HG02759 (cell line): ENCODE measurements around the gene COL23A1.
"Not testable (repeated sequence)": the region's sequence is repeated elsewhere in the genome, so short reads cannot be mapped to it uniquely, and the experiment has no call there.

ENCODE experiments used
- ATAC-seq: cut with Tn5 transposase; IDR thresholded peaks from one replicate; pipeline ENCODE4 v1.9.1; 2021; ENCODE audit warnings: mild to moderate bottlenecking, moderate library complexity; ENCODE audit not compliant: unreplicated experiment

Gene COL23A1

DNA sequence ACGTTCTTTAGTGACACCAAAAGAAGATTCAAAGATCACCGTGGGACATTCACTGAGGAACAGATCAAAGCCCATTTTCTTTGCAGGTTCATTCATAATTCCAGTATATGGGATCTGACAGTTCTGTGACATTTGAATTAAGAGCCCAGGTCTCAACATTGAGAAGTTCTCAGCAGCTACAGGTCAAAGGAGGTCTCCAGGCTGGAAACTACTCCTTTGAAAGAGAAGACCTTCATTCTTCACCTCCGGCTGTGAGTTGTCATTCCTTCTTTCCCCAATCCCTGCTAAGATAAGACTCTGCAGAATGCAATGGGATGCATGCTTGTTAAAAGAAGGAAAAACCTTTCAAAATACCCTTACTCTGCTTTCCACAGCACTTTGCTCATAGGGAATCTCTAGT is 79.0 kb downstream of the COL23A1 start:
- no peak for ATAC-seq

GRCh38 chr5:178509491-178510057 is 80.6 kb downstream of the COL23A1 start:
- ATAC-seq: no peak

DNA sequence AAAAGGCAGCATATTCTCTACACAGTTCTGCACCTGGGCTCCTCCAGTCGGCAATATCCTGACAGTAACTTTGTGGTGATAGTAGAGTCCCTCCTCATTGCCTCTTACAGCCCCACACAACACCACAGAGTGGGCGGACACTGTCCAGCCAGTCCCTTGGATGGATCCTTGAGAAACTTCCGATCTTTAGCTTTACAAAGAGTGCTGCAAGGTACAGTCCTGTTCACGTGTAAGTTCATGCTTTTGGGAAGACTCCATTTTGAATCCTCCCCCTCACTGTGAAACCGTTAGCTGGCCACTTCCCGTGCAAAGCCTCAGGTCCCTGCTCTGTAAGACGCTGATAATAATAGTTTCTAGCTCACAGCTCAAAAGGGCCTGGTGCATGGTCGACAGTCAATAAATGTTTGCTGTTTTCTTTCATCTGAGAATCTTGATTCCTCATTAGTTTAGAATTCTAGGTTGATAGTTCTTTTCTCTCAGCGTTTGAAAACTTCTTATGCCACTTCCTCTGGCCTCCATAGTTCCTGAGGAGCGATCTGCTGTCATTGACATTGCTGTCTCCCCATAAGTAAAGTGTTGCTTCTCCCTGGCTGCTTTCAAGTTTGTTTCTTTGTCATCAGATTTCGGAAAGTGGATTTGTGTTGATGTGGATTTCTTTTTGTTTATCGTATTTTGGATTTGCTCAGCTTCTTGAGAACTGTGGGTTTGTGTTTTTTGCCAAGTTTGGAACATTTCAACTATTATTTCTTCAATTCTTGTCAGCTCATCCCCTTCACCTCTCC is 82.9 kb downstream of the COL23A1 start:
- ATAC-seq: no peak

DNA sequence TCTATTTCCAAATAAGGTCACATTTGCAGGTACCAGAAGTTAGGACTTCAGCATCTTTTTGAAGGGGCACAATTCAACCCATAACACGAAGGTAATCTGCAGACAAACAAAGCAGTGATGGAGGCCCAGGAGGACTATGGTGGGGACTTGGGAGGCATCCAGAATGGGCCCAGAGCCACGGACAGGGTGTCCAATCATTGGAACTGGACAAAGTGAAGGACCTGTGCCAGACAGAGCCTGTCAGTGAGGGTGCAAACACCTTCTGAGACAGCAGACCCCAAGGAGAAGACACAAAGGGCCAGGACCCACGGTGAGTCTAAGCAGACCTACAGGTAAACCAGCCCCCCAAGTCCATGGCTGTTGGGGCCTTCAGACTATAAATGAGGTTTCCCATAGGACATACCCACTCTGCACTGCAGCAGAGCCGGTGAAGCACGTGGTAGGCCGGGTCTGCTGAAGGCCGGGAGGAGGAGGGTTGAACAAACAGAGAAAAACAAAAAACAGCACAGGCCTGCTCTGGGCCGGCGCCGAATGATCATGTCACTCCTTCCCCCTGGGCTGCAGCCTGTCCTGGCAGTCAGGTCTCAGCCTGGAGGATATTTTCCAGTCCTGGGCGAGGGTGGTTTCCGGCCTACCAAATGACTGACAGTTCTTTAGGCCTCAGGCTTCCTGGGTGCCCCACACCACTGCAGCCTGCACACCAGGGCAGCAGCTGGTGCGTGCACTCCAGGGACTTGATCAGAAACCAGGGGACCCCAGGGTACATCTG is 84.4 kb downstream of the COL23A1 start:
- no peak for ATAC-seq

GRCh38 chr5:178504340-178504960 is 85.7 kb downstream of the COL23A1 start:
- no peak for ATAC-seq

- no peak for ATAC-seq
Measured at GRCh38 chr5:178502401-178503100, 87.6 kb downstream of the COL23A1 start.

GRCh38 chr5:178499352-178499751 is 90.8 kb downstream of the COL23A1 start:
- ATAC-seq: no peak

DNA sequence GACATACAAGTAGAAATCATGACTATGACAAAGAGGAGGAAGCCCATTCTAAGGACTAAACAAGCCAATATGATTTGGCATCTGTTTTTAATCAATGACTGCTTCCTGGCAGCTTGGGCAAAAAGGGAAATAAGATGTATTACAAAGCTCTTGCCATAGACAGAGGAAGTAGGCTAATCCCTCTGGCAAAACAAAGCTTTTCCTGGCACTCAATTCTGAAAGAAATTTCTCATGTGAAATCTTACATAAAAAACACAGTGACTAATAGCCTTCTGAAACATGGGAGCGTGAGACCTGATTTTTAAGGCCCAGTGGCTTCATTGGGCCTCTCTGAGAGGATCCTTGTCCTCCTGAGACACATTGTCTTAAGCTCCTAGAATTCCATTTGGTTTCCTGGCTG is 93.6 kb downstream of the COL23A1 start:
- no peak for ATAC-seq

DNA sequence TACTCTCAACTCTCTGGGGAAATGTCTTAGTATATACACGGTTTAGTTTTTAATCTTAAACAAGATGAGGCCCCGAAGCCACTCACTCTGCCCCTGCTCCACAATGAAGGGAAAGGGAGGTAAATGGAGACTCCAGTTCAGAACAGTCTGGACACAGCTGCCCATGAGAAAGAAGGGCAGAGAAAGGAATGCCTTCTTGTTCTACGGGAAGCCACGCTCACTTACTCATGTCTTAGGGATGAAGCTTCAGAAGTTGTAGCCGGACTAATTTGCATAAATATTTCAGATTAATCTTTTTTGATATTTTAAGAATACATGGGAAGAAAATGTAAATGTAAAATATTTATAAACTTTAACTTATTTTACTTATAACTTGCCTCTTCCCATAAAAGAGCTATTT is 94.0 kb downstream of the COL23A1 start:
- no peak for ATAC-seq

DNA sequence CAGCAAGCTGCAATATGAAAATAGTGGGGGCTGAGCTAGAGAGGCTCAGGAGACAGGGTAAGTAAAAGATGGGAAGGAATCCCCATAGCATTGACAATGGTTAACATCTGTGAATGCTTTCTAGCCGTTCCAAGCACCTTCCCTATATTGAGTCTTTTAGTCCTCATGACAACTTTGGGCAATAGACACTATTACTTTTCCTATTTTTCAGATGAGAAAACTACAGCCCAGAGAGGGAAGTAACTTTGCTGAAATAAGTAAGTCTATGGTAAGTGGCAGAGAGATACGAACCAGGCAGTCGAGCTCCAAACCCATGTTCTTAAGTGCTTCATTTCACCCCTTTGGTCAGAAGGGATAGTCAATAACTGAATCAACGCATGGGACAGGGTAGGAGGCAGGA is 94.5 kb downstream of the COL23A1 start:
- no peak for ATAC-seq

GRCh38 chr5:178492278-178492677 is 97.9 kb downstream of the COL23A1 start:
- no peak for ATAC-seq

DNA sequence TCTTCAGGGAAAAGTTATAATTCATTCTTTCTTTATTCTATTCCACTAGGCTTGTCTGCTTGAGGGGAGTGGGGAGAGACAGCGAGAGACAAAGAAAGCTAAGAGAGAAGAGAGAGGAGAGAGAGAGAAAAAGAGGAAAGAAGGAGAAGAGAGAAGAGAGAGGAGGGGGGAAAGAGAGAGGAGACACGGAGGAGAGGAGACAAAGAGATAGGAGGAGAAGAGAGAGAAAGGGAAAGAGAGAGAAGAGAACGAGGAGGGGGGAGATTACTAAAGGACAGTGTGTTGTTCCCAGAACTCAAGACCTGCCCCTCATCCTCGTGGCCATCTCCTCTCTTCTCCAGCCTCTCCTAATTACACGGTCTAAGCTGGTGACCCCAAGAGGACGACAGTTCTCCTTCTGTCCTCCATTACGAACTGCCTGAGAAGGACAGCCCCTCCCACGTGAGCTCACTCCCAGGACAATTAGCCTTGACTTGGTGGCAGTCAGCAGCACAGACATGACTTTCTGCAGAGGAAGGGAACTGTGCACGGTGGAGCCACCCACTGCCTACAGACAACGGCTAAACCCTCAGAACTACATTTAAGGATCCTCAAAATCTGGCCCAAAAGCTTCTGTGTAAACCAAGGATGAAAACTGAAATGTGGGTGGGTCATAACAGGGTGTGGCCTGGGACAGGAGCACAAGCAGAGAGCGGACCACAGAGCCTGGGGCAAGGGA is 99.1 kb downstream of the COL23A1 start:
- no peak for ATAC-seq

DNA sequence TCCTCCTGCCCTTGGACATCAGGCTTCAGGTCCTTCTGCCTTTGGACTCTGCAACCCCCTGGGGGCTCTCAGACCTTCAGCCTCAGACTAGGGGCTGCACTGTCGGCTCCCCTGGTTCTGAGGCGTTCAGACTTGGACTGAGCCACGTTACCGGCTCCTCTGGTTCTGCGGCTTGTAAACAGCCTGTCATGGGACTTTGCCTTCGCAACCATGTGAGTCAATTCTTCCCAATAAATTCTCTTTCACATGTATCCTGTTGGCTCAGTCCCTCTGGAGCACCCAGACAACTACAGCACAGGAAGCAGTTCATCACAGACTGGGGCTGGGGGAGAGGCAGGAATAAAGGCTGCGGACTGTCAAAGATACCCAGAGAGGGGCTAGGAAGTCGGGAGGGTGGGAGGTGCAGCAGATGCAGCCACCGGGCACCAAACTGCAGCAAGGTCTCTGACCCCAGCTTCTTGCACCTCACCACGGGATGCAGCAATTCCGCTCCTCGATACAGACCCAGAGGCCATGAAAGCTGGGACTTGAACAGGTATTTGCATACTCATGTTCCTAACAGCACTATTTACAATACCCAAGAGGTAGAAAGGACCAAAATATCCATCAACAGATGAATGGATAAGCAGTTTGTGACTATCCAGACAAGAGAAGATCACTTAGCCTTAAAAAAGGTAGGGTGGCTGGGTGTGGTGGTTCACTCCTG is 100.8 kb downstream of the COL23A1 start:
- ATAC-seq: no peak

GRCh38 chr5:178488696-178489095 is 101.5 kb downstream of the COL23A1 start:
- ATAC-seq: no peak

DNA sequence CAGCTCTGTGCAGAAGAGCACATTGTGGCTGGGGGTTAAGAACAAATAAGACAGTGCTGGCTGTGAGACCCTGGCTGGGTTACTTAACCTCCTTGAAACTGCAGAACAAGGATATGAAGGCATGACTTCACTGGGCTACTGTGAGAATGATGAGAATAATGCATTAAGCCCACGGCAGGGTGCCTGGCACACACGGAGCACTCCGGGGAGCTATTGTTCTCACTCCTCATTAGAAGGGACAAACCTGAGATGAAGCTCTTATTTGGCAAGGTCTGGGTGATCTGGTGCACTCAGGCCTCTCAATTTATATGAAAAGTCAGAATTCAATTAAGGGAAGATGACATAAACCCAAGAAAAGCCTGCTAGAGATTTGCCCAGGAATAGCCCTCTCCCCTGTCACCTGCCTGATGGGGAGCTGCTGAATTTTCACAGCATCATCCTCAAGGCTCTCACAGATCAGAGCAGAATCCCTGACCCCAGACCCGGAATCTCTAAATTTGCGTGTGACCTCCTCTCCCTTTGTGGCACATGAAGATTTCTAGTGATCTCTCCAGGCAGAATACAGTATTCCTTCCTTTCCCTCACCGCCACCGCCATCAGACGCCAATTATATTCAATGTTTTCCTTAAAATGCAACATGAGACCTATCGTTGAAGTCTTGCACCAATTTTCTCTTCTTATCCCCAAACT is 102.1 kb downstream of the COL23A1 start:
- no peak for ATAC-seq

DNA sequence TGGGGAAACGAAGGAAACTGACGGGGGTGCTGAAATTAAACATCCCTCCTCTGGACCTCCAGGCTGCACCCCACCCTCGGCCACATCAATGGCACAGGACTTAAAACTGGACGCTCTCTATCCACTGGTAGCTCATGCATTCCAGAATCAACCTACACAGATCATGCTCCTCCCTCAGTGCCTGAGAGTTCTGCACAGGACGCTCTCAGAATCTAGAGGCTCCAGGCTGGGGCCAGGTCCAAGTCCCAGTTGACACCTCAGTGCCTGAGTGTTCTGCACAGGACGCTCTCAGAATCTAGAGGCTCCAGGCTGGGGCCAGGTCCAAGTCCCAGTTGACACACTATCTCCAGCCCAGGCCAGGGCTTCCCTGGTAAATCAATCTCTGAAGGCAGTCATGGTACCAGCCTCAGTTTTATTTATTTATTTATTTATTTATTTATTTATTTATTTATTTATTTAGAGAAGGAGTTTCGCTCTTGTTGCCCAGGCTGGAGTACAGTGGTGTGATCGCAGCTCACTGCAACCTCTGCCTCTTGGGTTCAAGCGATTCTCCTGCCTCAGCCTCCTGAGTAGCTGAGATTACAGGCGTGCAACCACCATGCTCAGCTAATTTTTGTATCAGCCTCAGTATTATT is 103.2 kb downstream of the COL23A1 start:
- ATAC-seq: not testable (repeated sequence)

DNA sequence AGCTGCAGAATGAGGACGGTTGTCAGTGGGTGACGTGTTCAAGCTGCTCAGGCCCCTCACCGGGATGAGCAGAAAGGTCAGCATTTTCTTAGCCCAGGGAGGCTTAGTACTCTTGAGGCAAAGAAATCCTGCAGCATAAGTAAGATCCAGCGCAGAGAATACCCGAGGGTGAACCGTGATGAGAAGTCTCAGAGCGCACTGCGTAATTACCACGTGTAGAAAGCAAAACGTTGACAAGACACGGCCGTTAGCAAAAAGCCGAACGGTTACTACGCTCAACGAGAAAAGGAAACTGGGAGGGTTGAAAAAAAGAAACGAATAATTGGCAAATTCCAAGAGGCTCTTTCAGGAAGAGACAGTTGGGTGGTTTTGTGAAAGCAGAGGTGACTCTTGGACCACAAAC is 104.0 kb downstream of the COL23A1 start:
- no peak for ATAC-seq

- no peak for ATAC-seq
Measured at GRCh38 chr5:178483620-178484019, 106.6 kb downstream of the COL23A1 start.

GRCh38 chr5:178479261-178479660 is 110.9 kb downstream of the COL23A1 start:
- no peak for ATAC-seq
